T-cell (primary cell): Measurements from ENCODE around the gene ARMH1. TPM values are rescaled to one million over a fixed set of nuclear protein-coding genes. Genes with fewer than 3 reads are reported as not detected.

Experiments
- ATAC-seq, 4 experiments: fragments of 200-7000 bp in 3 of 4; fragments of 150-1000 bp in 1 of 4; cut with Tn5 transposase; replicated peaks in 1 of 4; 1 replicate in 3 of 4; 2 replicates in 1 of 4; pipeline ENCODE4 v1.10.0; 2021; ENCODE audit warnings: moderate library complexity in 3 of 4, mild to moderate bottlenecking in 2 of 4, moderate number of reproducible peaks in 1 of 4
- CTCF ChIA-PET, 2 donors: fragments of 300-600 bp; sonication (Branson Sonifier 250); formaldehyde crosslinking; loops; one replicate each; lab custom pipeline; 2022; ENCODE audit warnings: antibody characterized with exemption in 2 of 2; lab: Charles Lee
- POLR2A ChIA-PET, 2 donors: fragments of 300-600 bp; sonication (Branson Sonifier 250); formaldehyde crosslinking; loops; one replicate each; lab custom pipeline; 2022; ENCODE audit warnings: antibody characterized with exemption in 2 of 2; lab: Charles Lee
- DNase-seq, 35 experiments: peaks; one replicate each; pipeline versions ENCODE4 v3.0.0 to v3.0.0-alpha.2; 2013 to 2023
- H3K27ac ChIP-seq: one replicate; pipeline ENCODE4 v1.5.1; 2013; ENCODE audit warnings: low read length
- H3K27me3 ChIP-seq, 2 experiments: replicated peaks in 1 of 2; 1 replicate in 1 of 2; 2 replicates in 1 of 2; pipeline versions ENCODE4 v1.6.1 to v1.7.0; 2013; ENCODE audit warnings: low read length in 1 of 2, mixed read lengths in 1 of 2; ENCODE audit not compliant: control insufficient read depth in 2 of 2, insufficient read depth in 2 of 2; ENCODE audit errors: extremely low read depth in 1 of 2
- H3K36me3 ChIP-seq, 2 donors: 1 replicate in 1 of 2; 2 replicates in 1 of 2; pipeline versions ENCODE4 v1.6.1 to v1.7.0; 2013; ENCODE audit warnings: low read length in 1 of 2; ENCODE audit not compliant: control insufficient read depth in 2 of 2, insufficient read depth in 1 of 2; ENCODE audit errors: extremely low read depth in 1 of 2
- H3K4me1 ChIP-seq, 2 experiments: 1 replicate in 1 of 2; 2 replicates in 1 of 2; pipeline versions ENCODE4 v1.6.1 to v1.7.0; 2013; ENCODE audit warnings: low read length in 2 of 2, mixed read lengths in 1 of 2; ENCODE audit not compliant: insufficient read depth in 2 of 2, control insufficient read depth in 1 of 2; ENCODE audit errors: extremely low read depth in 1 of 2
- H3K4me3 ChIP-seq, 2 donors: 1 replicate in 1 of 2; 2 replicates in 1 of 2; pipeline versions ENCODE4 v1.5.1 to v1.7.0; 2013; ENCODE audit warnings: mild to moderate bottlenecking in 2 of 2, low read length in 1 of 2, moderate library complexity in 1 of 2; ENCODE audit not compliant: control insufficient read depth in 1 of 2; ENCODE audit errors: extremely low read depth in 1 of 2
- H3K9me3 ChIP-seq: 2 replicates; pipeline ENCODE4 v1.7.0; 2013
- H3K27ac Mint-ChIP-seq, 2 donors: one replicate each; pipeline ENCODE4 v1.8.0; 2020 to 2021; ENCODE audit warnings: mild to moderate bottlenecking in 2 of 2, mixed read lengths in 2 of 2
- H3K27me3 Mint-ChIP-seq, 2 donors: one replicate each; pipeline ENCODE4 v1.8.0; 2021 to 2022; ENCODE audit warnings: mixed read lengths in 2 of 2
- H3K36me3 Mint-ChIP-seq: one replicate; pipeline ENCODE4 v1.8.0; 2021; ENCODE audit warnings: mixed read lengths
- H3K4me1 Mint-ChIP-seq, 3 donors: one replicate each; pipeline ENCODE4 v1.8.0; 2020 to 2022; ENCODE audit warnings: mixed read lengths in 3 of 3, mild to moderate bottlenecking in 1 of 3
- H3K4me3 Mint-ChIP-seq, 3 donors: one replicate each; pipeline ENCODE4 v1.8.0; 2020 to 2022; ENCODE audit warnings: mild to moderate bottlenecking in 3 of 3, mixed read lengths in 3 of 3, moderate library complexity in 3 of 3
- H3K9me3 Mint-ChIP-seq, 3 donors: one replicate each; pipeline ENCODE4 v1.8.0; 2020 to 2022; ENCODE audit warnings: mixed read lengths in 3 of 3
- WGBS: methylation state at CpG from one replicate; pipeline ENCODE4 v1.1.5; 2013; ENCODE audit warnings: missing lambda C conversion rate; ENCODE audit not compliant: insufficient coverage; 5-methylcytosine and 5-hydroxymethylcytosine counted together
- total RNA-seq, 35 experiments: library from RNA in 6 of 35; stranded (reverse) in 6 of 35; fragments of 120-200 nt in 1 of 35; gene quantifications; one replicate each; pipeline versions ENCODE4 v1.2.1 to v1.2.4 and lab custom pipeline; 2013 to 2026

The ARMH1 gene
- total RNA-seq, 5 donors from 2014 or later (not counting 1 experiment from before 2014, with no cell fraction given) = 49.5 to 102 (median 89.7) TPM

- Mint-ChIP-seq H3K4me3 (no peak overlapping the region), H3K4me1 (peaks cover 14 to 17% (median 15%) of the 10 kb centered on the region in 3 donors)
- POLR2A ChIA-PET = no interaction called here
Measured at GRCh38 chr1:44701141-44701573, 26.6 kb downstream of the ARMH1 start.

GRCh38 chr1:44705470-44705869, 31.0 kb downstream of the ARMH1 start:
- Histone ChIP-seq H3K4me3 (no peak overlapping the region), H3K27ac (no peak overlapping the region), H3K27me3 (peaks cover 0 to 3% of the 10 kb centered on the region in 2 experiments), H3K36me3 (no peaks in the 10 kb centered on the region), H3K4me1 (peaks cover 0 to 7% of the 10 kb centered on the region in 2 experiments), H3K9me3 (no peaks in the 10 kb centered on the region)
- CTCF ChIA-PET = no interaction called here
- Mint-ChIP-seq H3K36me3 (no peaks in the 10 kb centered on the region), H3K27ac (no peak overlapping the region), H3K9me3 (no peaks in the 10 kb centered on the region), H3K4me1 (peaks cover 8 to 11% (median 11%) of the 10 kb centered on the region in 3 donors), H3K27me3 (peaks cover 0 to 3% of the 10 kb centered on the region in 2 donors), H3K4me3 (no peak overlapping the region)
- 84% methylated on average over 3 of the region's 6 CpGs for WGBS
- ATAC-seq (no peak), DNase-seq (no peak)
- POLR2A ChIA-PET = no interaction called here

More at GRCh38 chr1:44701141-44701573, 26.6 kb downstream of the ARMH1 start:
- CTCF ChIA-PET = no interaction called here
- no peaks in the 10 kb centered on the region for H3K9me3 Mint-ChIP-seq
- Histone ChIP-seq H3K4me1 (peaks cover 12 to 13% of the 10 kb centered on the region in 2 experiments), H3K9me3 (no peaks in the 10 kb centered on the region), H3K27me3 (no peaks in the 10 kb centered on the region), H3K27ac (no peak overlapping the region), H3K4me3 (no peak overlapping the region), H3K36me3 (no peaks in the 10 kb centered on the region)
- H3K36me3 Mint-ChIP-seq = no peaks in the 10 kb centered on the region
- H3K27me3 Mint-ChIP-seq = no peaks in the 10 kb centered on the region
- H3K27ac Mint-ChIP-seq = no peak overlapping the region
- no peak for ATAC-seq
- DNase-seq = no peak
- WGBS = 71% methylated on average over 6 of the region's 7 CpGs

- H3K36me3 ChIP-seq = no peaks in the 10 kb centered on the region
- H3K27me3 ChIP-seq = peaks cover 0 to 3% of the 10 kb centered on the region in 2 experiments
- Mint-ChIP-seq H3K27me3 (peaks cover 0 to 3% of the 10 kb centered on the region in 2 donors), H3K4me3 (no peak overlapping the region), H3K4me1 (peaks cover 8 to 11% (median 11%) of the 10 kb centered on the region in 3 donors), H3K27ac (no peak overlapping the region), H3K36me3 (no peaks in the 10 kb centered on the region), H3K9me3 (no peaks in the 10 kb centered on the region)
- H3K4me3 ChIP-seq = no peak overlapping the region
- CTCF ChIA-PET = interaction anchor here in 1 of 2 donors (0.8 kb wide), 1 partner anchor 16 kb away, joined by 3 read pairs; no protein-coding TSS in a partner anchor
- DNase-seq = no peak
- POLR2A ChIA-PET = no interaction called here
- H3K27ac ChIP-seq = no peak overlapping the region
- no peaks in the 10 kb centered on the region for H3K9me3 ChIP-seq
- 81% methylated on average over 2 of the region's 2 CpGs for WGBS
- H3K4me1 ChIP-seq = peaks cover 0 to 7% of the 10 kb centered on the region in 2 experiments
- ATAC-seq = no peak
Measured at GRCh38 chr1:44705938-44706337, 31.4 kb downstream of the ARMH1 start.

GRCh38 chr1:44707112-44707881, 32.8 kb downstream of the ARMH1 start:
- ChIA-PET CTCF (interaction anchor here (0.5 to 1.0 kb wide), 2 partner anchors 14 to 588 kb away, joined by 3 read pairs; no protein-coding TSS in a partner anchor), POLR2A (no interaction called here)
- Mint-ChIP-seq H3K4me3 (peak overlapping the region in 1 of 3 donors; percentile 58), H3K27me3 (peaks cover 0 to 3% of the 10 kb centered on the region in 2 donors), H3K9me3 (no peaks in the 10 kb centered on the region), H3K27ac (no peak overlapping the region), H3K36me3 (no peaks in the 10 kb centered on the region), H3K4me1 (peaks cover 8 to 11% (median 11%) of the 10 kb centered on the region in 3 donors)
- Histone ChIP-seq H3K4me1 (peaks cover 0 to 7% of the 10 kb centered on the region in 2 experiments), H3K27ac (no peak overlapping the region), H3K4me3 (no peak overlapping the region), H3K9me3 (no peaks in the 10 kb centered on the region), H3K36me3 (no peaks in the 10 kb centered on the region), H3K27me3 (peaks cover 0 to 3% of the 10 kb centered on the region in 2 experiments)
- ATAC-seq = peak in 1 of 4 experiments; percentile 10
- WGBS = 90% methylated on average over 3 of the region's 6 CpGs
- no peak for DNase-seq

GRCh38 chr1:44707959-44708831, 33.7 kb downstream of the ARMH1 start:
- peaks cover 0 to 7% of the 10 kb centered on the region in 2 experiments for H3K4me1 ChIP-seq
- ChIA-PET CTCF (interaction anchor here in 1 of 2 donors (0.6 to 1.3 kb wide), 2 partner anchors 13 to 602 kb away, joined by 3 to 8 read pairs; no protein-coding TSS in a partner anchor), POLR2A (interaction anchor here in 1 of 2 donors (0.6 kb wide), 1 partner anchor 924 kb away, joined by 3 read pairs; no protein-coding TSS in a partner anchor)
- no peaks in the 10 kb centered on the region for H3K9me3 ChIP-seq
- ATAC-seq (peak; percentile 85 to 91 (median 88)), DNase-seq (peak in 5 of 35 experiments; percentile 21 to 73 (median 39))
- H3K9me3 Mint-ChIP-seq = no peaks in the 10 kb centered on the region
- no peak overlapping the region for H3K27ac ChIP-seq
- no peaks in the 10 kb centered on the region for H3K36me3 ChIP-seq
- H3K36me3 Mint-ChIP-seq = no peaks in the 10 kb centered on the region
- H3K4me3 Mint-ChIP-seq = peak overlapping the region; percentile 5 to 60 (median 58)
- H3K27ac Mint-ChIP-seq = peak overlapping the region; percentile 2 to 51
- WGBS = 25% methylated on average over 9 of the region's 15 CpGs
- peaks cover 0 to 3% of the 10 kb centered on the region in 2 donors for H3K27me3 Mint-ChIP-seq
- peak overlapping the region in 1 of 2 donors; percentile 19 for H3K4me3 ChIP-seq
- H3K4me1 Mint-ChIP-seq = peaks cover 8 to 11% (median 11%) of the 10 kb centered on the region in 3 donors
- H3K27me3 ChIP-seq = peaks cover 0 to 3% of the 10 kb centered on the region in 2 experiments
